Measurements from ENCODE around the gene RNF26.

Gene RNF26

DNA sequence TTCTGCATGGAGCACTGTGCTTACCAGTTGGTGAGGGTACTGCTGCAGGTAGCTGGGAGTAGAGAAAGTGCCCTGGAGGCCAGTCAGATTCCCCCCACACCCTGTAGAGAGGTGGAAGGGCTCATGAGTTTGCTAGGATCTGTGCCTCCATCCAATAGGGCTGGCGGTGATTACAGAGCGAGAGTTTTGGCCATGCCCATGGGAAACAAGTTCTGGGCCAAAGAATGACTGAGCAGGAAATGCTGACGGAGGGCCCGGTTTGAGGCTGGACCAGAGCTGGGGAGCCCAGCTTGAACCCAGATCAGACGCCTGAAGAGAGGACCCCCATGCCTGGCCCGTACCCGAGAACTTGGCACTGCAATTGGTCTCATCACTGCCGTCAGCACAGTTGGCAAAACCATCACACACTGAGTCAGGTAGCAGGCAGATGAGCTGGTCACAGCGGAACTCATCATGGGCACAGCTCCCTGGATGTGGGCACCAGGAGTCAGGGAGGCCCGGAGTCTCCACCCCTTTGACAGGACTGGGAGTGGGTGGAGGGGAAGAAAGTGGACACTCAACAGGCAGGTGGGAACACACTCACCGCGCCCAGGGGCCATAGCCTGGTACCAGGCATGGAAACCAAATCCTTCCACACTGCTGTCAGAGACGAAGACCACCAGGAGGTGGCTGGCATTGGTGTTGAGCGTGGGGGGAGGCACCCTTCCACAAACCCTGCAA, 10.1 kb downstream of the RNF26 start:
- H3K9ac ChIP-seq (ENCODE audit: low read length): no peak overlapping the region

DNA sequence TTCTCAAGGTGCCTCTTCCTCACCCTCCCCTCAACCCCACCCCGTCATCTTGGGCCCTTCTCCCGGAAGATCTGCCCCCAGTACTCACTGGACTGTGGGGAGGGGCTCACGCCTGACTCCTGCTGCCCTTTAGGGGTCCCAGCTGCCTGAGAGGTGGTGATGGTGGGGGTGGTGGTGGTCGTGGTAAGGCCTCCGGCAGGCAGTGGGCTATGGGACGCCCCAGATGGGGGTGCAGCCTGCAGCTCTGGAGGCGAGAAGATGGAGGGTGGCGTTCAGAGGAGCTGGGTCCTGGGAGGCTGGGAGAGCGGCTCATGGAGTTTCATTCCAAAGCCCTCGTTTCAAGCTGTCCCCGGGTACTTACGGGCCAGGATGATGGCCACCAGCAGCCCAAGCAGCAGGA, 11.4 kb downstream of the RNF26 start:
- Histone ChIP-seq H3K36me3 (ENCODE audit: insufficient read depth, low read length) (no peaks in the 10 kb centered on the region), H2AFZ (ENCODE audit: low read length) (no peak overlapping the region), H4K20me1 (ENCODE audit: insufficient read depth, low read length) (no peaks in the 10 kb centered on the region), H3F3A (ENCODE audit: insufficient read depth, low read length) (no peaks in the 10 kb centered on the region), H3K4me3 (ENCODE audit: low read depth, low read length, poor library complexity, severe bottlenecking) (no peak overlapping the region), H3K27me3 (ENCODE audit: insufficient read depth, low read length) (no peaks in the 10 kb centered on the region; the same call in 1 of the 2 replicates), H3K9me3 (ENCODE audit: low read length) (no peaks in the 10 kb centered on the region), H3K27ac (ENCODE audit: low read depth, low read length, poor library complexity, severe bottlenecking) (no peak overlapping the region), H3K4me2 (ENCODE audit: low read length) (no peak overlapping the region), H3K79me2 (ENCODE audit: insufficient read depth, low read length) (no peaks in the 10 kb centered on the region), H3K9me2 (ENCODE audit: low read depth, low read length) (no peaks in the 10 kb centered on the region), H3K4me1 (ENCODE audit: insufficient read depth, low read length, severe bottlenecking) (no peaks in the 10 kb centered on the region), H3K9ac (ENCODE audit: low read length) (no peak overlapping the region)
- no peak for TF ChIP-seq EZH2 (IDR thresholded peaks at IDR 0.05; ENCODE audit: borderline replicate concordance, low read length)
- TF ChIP-seq, protein P1, sequence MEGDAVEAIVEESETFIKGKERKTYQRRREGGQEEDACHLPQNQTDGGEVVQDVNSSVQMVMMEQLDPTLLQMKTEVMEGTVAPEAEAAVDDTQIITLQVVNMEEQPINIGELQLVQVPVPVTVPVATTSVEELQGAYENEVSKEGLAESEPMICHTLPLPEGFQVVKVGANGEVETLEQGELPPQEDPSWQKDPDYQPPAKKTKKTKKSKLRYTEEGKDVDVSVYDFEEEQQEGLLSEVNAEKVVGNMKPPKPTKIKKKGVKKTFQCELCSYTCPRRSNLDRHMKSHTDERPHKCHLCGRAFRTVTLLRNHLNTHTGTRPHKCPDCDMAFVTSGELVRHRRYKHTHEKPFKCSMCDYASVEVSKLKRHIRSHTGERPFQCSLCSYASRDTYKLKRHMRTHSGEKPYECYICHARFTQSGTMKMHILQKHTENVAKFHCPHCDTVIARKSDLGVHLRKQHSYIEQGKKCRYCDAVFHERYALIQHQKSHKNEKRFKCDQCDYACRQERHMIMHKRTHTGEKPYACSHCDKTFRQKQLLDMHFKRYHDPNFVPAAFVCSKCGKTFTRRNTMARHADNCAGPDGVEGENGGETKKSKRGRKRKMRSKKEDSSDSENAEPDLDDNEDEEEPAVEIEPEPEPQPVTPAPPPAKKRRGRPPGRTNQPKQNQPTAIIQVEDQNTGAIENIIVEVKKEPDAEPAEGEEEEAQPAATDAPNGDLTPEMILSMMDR (IDR thresholded peaks at IDR 0.05; ENCODE audit: low read length): no peak

More for the DNA sequence above, 10.1 kb downstream of the RNF26 start:
- Histone ChIP-seq H3K4me2 (ENCODE audit: low read length) (no peak overlapping the region), H2AFZ (ENCODE audit: low read length) (no peak overlapping the region), H3K9me3 (ENCODE audit: low read length) (no peaks in the 10 kb centered on the region), H3K4me3 (ENCODE audit: low read depth, low read length, poor library complexity, severe bottlenecking) (no peak overlapping the region), H3F3A (ENCODE audit: insufficient read depth, low read length) (no peaks in the 10 kb centered on the region), H3K79me2 (ENCODE audit: insufficient read depth, low read length) (no peaks in the 10 kb centered on the region), H3K4me1 (ENCODE audit: insufficient read depth, low read length, severe bottlenecking) (peaks cover 8% of the 10 kb centered on the region), H3K27me3 (ENCODE audit: insufficient read depth, low read length) (no peaks in the 10 kb centered on the region; the same call in 1 of the 2 replicates), H3K9me2 (ENCODE audit: low read depth, low read length) (no peaks in the 10 kb centered on the region), H4K20me1 (ENCODE audit: insufficient read depth, low read length) (no peaks in the 10 kb centered on the region), H3K36me3 (ENCODE audit: insufficient read depth, low read length) (no peaks in the 10 kb centered on the region; the same call in 1 of the 2 replicates), H3K27ac (ENCODE audit: low read depth, low read length, poor library complexity, severe bottlenecking) (no peak overlapping the region)
- TF ChIP-seq, protein P1 (IDR thresholded peaks at IDR 0.05; ENCODE audit: low read length): no peak
- no peak for TF ChIP-seq EZH2 (IDR thresholded peaks at IDR 0.05; ENCODE audit: borderline replicate concordance, low read length)

DNA sequence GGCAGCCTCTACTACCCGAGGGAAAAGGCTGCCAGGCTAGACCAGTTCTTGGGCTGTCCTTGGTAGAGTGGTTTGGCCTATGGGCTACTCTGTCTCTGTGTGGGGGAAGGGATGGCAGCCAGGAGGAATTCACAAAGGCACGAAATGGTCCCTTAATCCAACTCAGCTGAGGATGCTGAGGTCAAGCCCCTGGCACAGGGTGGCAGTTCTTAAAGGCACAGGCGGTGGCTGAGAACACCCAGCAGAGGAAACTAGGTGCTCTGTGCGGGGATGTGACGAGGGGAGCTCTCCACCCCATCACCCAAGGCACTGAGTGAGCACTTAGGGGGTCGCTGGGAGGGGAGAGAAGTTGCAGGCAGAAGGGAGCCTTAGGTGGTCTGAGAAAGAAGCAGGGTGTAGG, 12.3 kb downstream of the RNF26 start, which contains the start of gene MFRP:
Gene MFRP, minus strand, starts transcription at position 101 of the 400 bp plus-strand sequence. CDS start 192 bp downstream, outside the sequence.
- Histone ChIP-seq H3K4me1 (ENCODE audit: insufficient read depth, low read length, severe bottlenecking) (no peaks in the 10 kb centered on the region), H3K36me3 (ENCODE audit: insufficient read depth, low read length) (no peaks in the 10 kb centered on the region), H3K9ac (ENCODE audit: low read length) (no peak within 1 kb of the TSS), H3K9me3 (ENCODE audit: low read length) (no peaks in the 10 kb centered on the region), H3K27me3 (ENCODE audit: insufficient read depth, low read length) (no peaks in the 10 kb centered on the region; the same call in 1 of the 2 replicates), H4K20me1 (ENCODE audit: insufficient read depth, low read length) (no peaks in the 10 kb centered on the region), H3K4me3 (ENCODE audit: low read depth, low read length, poor library complexity, severe bottlenecking) (no peak within 1 kb of the TSS), H3K79me2 (ENCODE audit: insufficient read depth, low read length) (no peaks in the 10 kb centered on the region), H3K27ac (ENCODE audit: low read depth, low read length, poor library complexity, severe bottlenecking) (no peak within 1 kb of the TSS), H3K4me2 (ENCODE audit: low read length) (no peak within 1 kb of the TSS), H3K9me2 (ENCODE audit: low read depth, low read length) (no peaks in the 10 kb centered on the region), H2AFZ (ENCODE audit: low read length) (no peak within 1 kb of the TSS), H3F3A (ENCODE audit: insufficient read depth, low read length) (no peaks in the 10 kb centered on the region)
- TF ChIP-seq, protein P1 (IDR thresholded peaks at IDR 0.05; ENCODE audit: low read length): no peak
- no peak for TF ChIP-seq EZH2 (IDR thresholded peaks at IDR 0.05; ENCODE audit: borderline replicate concordance, low read length)

Data from OCI-LY1 (cell line).